Brain microvascular endothelial cell (primary cell): ENCODE measurements around the gene IL6R.

Experiments
- DNase-seq: peaks from one replicate; pipeline ENCODE4 v3.0.0-alpha.2; 2020
- H3K27ac ChIP-seq: fragments of 250-450 bp; sonication (Bioruptor Pico); 2 replicates; pipeline ENCODE4 v1.5.1; 2020; ENCODE audit warnings: mild to moderate bottlenecking, moderate library complexity
- H3K27me3 ChIP-seq: fragments of 250-450 bp; sonication (Bioruptor Pico); replicated peaks from 2 replicates; pipeline ENCODE4 v1.5.1; 2020; ENCODE audit warnings: mild to moderate bottlenecking
- H3K36me3 ChIP-seq: fragments of 250-450 bp; sonication (Bioruptor Pico); replicated peaks from 2 replicates; pipeline ENCODE4 v1.5.1; 2020; ENCODE audit warnings: mild to moderate bottlenecking
- H3K4me3 ChIP-seq: 2 replicates; pipeline ENCODE4 v1.5.1; 2011; ENCODE audit warnings: low read depth, mild to moderate bottlenecking, control low read depth, low read length, moderate library complexity
- in situ Hi-C: cut with HindIII; loops from 2 replicates; pipeline ENCODE4 v1.10.0; 2017; ENCODE audit warnings: low sequenced_read_pairs, low pct_ligation_motif_present
- TF ChIP-seq, protein P1 (sequence below): IDR thresholded peaks from 2 replicates; pipeline ENCODE4 v1.5.1; 2011; ENCODE audit warnings: low read depth, mild to moderate bottlenecking, moderate library complexity, low read length, control low read depth, inconsistent platforms; ENCODE audit errors: missing control alignments

The IL6R gene

DNA sequence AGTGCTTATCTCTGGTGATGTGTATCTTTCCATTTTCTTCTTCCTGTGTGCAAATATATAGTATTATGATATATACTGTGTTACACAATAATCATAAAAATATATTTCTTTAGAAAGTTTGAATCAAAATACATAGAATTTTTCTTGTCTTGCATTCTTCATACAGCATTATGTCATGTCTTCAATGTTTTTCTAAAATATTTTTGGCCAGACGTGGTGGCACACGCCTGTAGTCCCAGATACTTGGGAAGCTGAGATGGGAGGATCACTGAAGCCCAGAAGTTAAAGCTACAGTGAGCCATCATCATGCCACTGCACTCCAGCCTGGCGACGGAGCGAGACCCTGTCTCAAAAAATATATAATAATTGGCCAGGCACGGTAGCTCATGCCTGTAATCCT is 41.6 kb downstream of the IL6R start:
- TF ChIP-seq, protein P1, sequence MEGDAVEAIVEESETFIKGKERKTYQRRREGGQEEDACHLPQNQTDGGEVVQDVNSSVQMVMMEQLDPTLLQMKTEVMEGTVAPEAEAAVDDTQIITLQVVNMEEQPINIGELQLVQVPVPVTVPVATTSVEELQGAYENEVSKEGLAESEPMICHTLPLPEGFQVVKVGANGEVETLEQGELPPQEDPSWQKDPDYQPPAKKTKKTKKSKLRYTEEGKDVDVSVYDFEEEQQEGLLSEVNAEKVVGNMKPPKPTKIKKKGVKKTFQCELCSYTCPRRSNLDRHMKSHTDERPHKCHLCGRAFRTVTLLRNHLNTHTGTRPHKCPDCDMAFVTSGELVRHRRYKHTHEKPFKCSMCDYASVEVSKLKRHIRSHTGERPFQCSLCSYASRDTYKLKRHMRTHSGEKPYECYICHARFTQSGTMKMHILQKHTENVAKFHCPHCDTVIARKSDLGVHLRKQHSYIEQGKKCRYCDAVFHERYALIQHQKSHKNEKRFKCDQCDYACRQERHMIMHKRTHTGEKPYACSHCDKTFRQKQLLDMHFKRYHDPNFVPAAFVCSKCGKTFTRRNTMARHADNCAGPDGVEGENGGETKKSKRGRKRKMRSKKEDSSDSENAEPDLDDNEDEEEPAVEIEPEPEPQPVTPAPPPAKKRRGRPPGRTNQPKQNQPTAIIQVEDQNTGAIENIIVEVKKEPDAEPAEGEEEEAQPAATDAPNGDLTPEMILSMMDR = no peak
- in situ Hi-C loops = no loop called here
- no peaks in the 10 kb centered on the region for H3K36me3 ChIP-seq
- no peak for DNase-seq
- no peak overlapping the region for H3K4me3 ChIP-seq
- peak overlapping the region; percentile 67 for H3K27ac ChIP-seq
- no peaks in the 10 kb centered on the region for H3K27me3 ChIP-seq

DNA sequence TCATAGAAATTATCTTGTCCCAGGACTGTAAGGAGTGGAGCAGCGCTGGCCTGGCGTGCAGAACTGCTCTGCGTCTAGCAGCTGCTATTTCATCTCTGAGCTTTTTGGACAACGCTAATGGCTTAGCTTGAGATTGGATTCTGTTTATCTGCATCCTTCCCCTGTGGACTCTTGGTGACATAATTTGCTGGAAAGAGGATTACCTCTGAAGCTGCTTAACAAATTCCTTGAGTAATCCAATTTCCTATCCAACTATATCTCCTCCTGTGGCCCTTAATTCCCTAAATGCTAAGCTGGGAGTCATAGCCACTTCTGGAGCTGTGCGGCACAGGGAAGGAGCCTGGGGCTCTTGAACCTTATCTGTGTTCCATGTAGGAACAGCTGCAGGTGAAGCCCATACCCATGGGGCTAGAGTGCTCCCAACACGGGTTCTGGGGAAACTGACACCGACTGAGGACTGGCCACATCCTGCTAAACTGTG is 43.2 kb downstream of the IL6R start:
- Histone ChIP-seq H3K36me3 (no peaks in the 10 kb centered on the region), H3K27ac (no peak overlapping the region), H3K27me3 (no peaks in the 10 kb centered on the region), H3K4me3 (no peak overlapping the region)
- in situ Hi-C loops = no loop called here
- TF ChIP-seq, protein P1 = no peak
- DNase-seq = no peak

DNA sequence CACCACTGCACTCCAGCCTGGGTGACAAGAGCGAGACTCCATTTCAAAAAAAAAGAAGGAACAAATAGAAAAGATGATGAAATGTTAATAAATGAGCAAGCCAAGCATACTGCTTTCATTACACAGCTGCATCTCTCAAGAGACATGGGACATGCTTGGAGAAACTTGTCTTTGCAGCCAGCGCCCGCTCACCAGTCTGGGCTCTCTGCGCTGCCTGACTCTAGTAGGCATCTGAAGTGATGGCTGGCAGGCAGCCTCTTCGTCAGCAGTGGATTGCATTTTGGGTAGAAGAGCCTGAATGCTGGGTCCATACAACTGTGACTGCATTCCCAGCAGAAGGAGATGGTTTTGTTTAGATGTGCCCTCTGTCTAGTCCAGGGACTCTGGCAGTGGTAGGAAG is 48.0 kb downstream of the IL6R start:
- no peak for DNase-seq
- Histone ChIP-seq H3K36me3 (no peaks in the 10 kb centered on the region), H3K27ac (no peak overlapping the region), H3K27me3 (no peaks in the 10 kb centered on the region), H3K4me3 (no peak overlapping the region)
- TF ChIP-seq, protein P1 = no peak
- in situ Hi-C loops = no loop called here

DNA sequence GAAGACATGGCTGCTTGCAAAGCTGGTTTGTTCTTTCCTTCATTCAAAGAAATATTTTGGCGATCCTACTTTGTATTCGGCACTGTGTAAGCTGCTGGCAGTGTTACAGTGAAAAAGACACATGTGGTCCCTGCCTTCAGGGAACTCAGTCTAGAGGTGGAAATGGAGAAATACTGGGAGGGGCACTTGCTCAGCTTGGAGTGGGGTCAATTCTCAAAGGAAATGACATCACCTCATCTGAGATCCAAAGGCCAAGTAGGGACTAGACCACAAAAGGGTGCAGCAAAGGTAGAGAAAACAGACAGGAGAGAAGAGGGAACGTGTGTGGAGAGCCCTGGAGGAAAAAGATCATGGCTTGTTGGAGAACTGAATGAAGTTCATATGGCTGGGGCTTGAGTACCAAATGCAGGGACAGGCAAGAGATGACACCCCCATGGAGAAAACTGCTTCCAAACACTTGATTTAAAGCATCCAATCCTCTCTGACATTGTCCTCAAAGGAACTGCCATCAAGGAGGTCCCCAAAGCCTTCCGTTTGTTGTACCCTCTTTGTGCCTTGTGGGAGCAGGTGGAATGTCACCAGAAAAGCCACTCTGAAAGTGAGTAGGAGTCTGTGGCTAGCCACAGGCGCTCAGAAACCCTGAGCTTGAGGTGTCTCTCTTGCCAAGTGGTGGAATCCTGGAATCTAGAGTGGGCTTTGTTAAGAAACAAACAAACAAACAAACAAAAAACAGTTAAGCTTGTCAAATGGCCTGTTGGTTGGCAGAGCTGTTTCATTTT is 48.6 kb downstream of the IL6R start:
- Histone ChIP-seq H3K4me3 (no peak overlapping the region), H3K36me3 (no peaks in the 10 kb centered on the region), H3K27me3 (no peaks in the 10 kb centered on the region), H3K27ac (no peak overlapping the region)
- TF ChIP-seq, protein P1 = no peak
- DNase-seq = peak; percentile 13
- in situ Hi-C loops = no loop called here

DNA sequence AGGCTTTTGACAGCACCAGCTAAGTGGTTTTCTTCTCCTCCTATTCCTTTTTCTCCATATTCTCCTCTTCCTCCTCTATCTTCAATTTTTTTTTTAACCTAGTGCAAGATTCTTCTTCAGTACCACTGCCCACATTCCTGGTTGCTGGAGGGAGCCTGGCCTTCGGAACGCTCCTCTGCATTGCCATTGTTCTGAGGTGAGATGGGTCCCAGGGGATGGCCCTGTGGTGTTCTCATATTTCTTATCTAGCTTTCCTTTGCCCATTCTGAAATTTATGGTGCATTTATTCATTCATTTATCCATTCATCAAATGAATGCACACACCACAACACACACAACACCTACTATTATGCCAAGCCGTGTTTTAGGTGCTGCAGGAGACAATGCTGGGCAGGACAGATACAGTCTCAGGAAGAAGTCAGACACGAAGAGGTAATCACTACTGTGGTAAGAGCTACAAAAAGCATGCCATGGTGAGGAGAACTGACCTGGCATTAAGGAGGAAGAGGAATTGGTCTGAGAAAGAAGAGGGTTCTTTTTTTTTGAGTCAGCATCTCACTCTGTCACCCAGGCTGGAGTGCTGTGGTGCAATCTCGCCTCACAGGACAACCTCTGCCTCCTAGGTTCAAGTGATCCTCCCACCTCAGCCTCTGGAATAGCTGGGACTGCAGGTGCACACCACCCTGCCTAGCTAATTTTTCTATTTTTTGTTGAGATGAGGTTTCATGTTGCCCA is 49.4 kb downstream of the IL6R start:
- TF ChIP-seq, protein P1 = no peak
- in situ Hi-C loops = no loop called here
- no peaks in the 10 kb centered on the region for H3K27me3 ChIP-seq
- H3K27ac ChIP-seq = no peak overlapping the region
- H3K36me3 ChIP-seq = no peaks in the 10 kb centered on the region
- no peak overlapping the region for H3K4me3 ChIP-seq
- no peak for DNase-seq
